GM20000 (cell line): ENCODE data around the gene TECPR1.

Source experiments
- DNase-seq: peaks from one replicate; pipeline ENCODE4 v3.0.0; 2012; ENCODE audit warnings: low spot score
- CTCF ChIP-seq: IDR thresholded peaks from 2 replicates; pipeline ENCODE4 v1.5.1; 2012; ENCODE audit warnings: mild to moderate bottlenecking, control low read depth; ENCODE audit errors: extremely low read depth, missing control alignments

Gene TECPR1

GRCh38 chr7:98294326-98294725, 42.3 kb upstream of the TECPR1 start:
- no peak for TF ChIP-seq CTCF
- no peak for DNase-seq

GRCh38 chr7:98293746-98294145, 41.7 kb upstream of the TECPR1 start:
- DNase-seq = no peak
- TF ChIP-seq CTCF = no peak

DNA sequence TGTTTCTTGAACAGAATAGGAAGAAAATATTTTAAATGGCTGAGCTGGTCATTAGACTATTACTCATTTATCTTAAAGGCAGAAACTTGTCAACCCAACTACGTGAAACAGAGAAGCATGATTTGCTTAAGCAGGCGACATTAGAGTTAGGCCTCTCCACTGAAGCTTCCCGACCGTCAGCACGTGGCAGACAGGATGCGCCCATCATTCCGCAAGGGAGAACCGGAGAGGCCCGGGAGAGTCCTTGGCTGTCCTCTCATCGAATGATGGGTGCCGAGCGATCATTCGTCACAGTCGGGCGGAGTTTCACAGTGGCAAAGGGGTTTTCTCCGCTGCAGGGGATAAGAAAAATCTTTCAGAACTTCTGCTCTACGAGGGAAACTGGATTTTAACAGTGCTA, 41.2 kb upstream of the TECPR1 start:
- DNase-seq = no peak
- TF ChIP-seq CTCF = no peak

- TF ChIP-seq CTCF = no peak
- DNase-seq = no peak
Observed at GRCh38 chr7:98291717-98292116, 39.7 kb upstream of the TECPR1 start.

GRCh38 chr7:98289333-98289875, 37.4 kb upstream of the TECPR1 start:
- TF ChIP-seq CTCF = no peak

DNA sequence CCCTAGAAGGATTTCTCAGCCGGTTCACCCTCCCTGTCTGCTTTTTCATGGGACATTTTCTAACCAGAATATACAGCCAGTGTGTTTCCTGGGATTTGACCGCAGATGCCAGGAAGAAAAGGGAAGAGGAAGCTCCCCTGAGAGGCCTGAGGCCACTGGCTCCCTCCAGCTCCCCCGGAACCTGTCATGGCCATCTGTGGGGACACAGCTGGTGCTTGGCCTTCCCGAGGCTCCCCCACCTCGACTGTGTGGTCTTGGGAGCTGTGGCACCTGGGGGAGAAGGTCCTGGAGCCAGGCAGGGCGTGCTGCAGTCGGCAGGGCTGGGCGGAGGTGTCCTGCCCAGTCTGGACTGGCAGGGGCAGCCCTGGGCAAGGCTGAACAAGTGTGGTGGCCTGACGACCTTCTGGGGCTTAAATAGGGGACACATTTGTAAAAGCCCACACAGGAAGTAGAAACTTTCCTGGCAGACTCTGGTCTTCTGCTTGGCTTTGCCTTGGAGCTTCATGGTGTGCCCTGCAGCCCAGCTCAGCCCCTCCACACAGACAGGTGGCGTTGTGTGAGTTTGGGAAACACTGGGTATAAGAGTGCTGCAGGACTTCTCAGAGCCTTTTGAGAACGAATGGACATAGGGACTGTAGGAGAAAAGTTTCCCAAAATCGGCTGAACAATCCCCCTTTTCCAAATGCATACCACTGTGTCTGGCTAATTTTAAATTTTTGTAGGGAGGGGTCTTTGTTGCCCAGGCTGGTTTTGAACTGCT, 36.2 kb upstream of the TECPR1 start:
- no peak for TF ChIP-seq CTCF
- DNase-seq = no peak

More at GRCh38 chr7:98289333-98289875, 37.4 kb upstream of the TECPR1 start:
- DNase-seq = no peak

GRCh38 chr7:98287486-98287959, 35.5 kb upstream of the TECPR1 start:
- no peak for DNase-seq
- no peak for TF ChIP-seq CTCF
